Measurements from ENCODE around the gene NDUFB1.
A peak's percentile ranks its signal among the peaks of the same experiment; 100 is the strongest.

The NDUFB1 gene

GRCh38 chr14:92143309-92143708 lies 21.8 kb upstream of the NDUFB1 start:
- Histone ChIP-seq H3K4ac (ENCODE audit: low read depth, low read length) (no peak overlapping the region), H3K36me3 (ENCODE audit: control insufficient read depth in 1 of 2, insufficient read depth in 2 of 2, low read length in 2 of 2) (peaks cover 24 to 34% of the 10 kb centered on the region in 2 experiments), H4K12ac (ENCODE audit: low read depth, low read length) (no peak overlapping the region), H4K91ac (ENCODE audit: low read depth, low read length) (no peak overlapping the region), H2BK120ac (ENCODE audit: insufficient read depth, low read length, poor library complexity) (no peak overlapping the region), H3K27me3 (ENCODE audit: insufficient read depth, low read length) (no peaks in the 10 kb centered on the region), H3K14ac (ENCODE audit: low read length) (no peak overlapping the region), H2AK5ac (ENCODE audit: low read length) (no peak overlapping the region), H3K79me2 (ENCODE audit: control insufficient read depth, insufficient read depth, low read length, poor library complexity) (no peaks in the 10 kb centered on the region), H2BK12ac (ENCODE audit: low read length) (no peak overlapping the region), H3K79me1 (ENCODE audit: low read length) (no peaks in the 10 kb centered on the region), H4K8ac (ENCODE audit: low read depth, low read length) (no peak overlapping the region), H3K9me3 (ENCODE audit: insufficient read depth, low read depth, low read length) (no peaks in the 10 kb centered on the region), H3K4me2 (ENCODE audit: low read length) (no peak overlapping the region), H3K4me1 (ENCODE audit: control insufficient read depth in 1 of 2, insufficient read depth in 2 of 2, low read length in 2 of 2) (no peaks in the 10 kb centered on the region), H3K23ac (ENCODE audit: low read length) (no peak overlapping the region), H3K9ac (ENCODE audit: low read length) (no peak overlapping the region), H3K27ac (ENCODE audit: low read depth, low read length) (no peak overlapping the region), H2BK5ac (ENCODE audit: low read depth, low read length, poor library complexity) (no peak overlapping the region), H3K4me3 (ENCODE audit: low read depth, low read length) (no peak overlapping the region), H3K18ac (ENCODE audit: low read length) (no peak overlapping the region), H2AFZ (ENCODE audit: insufficient read depth, low read length, poor library complexity) (no peak overlapping the region)
- no CpG with 5 or more reads among the region's 4 CpGs for WGBS (ENCODE audit: extremely low coverage, insufficient coverage, insufficient read length)
- no peak for DNase-seq

- Histone ChIP-seq H3K79me1 (ENCODE audit: low read length) (no peaks in the 10 kb centered on the region), H2AFZ (ENCODE audit: insufficient read depth, low read length, poor library complexity) (no peak overlapping the region), H3K36me3 (ENCODE audit: control insufficient read depth in 1 of 2, insufficient read depth in 2 of 2, low read length in 2 of 2) (peaks cover 26 to 34% of the 10 kb centered on the region in 2 experiments), H3K4me2 (ENCODE audit: low read length) (no peak overlapping the region), H4K91ac (ENCODE audit: low read depth, low read length) (no peak overlapping the region), H3K23ac (ENCODE audit: low read length) (no peak overlapping the region), H3K18ac (ENCODE audit: low read length) (no peak overlapping the region), H3K9ac (ENCODE audit: low read length) (no peak overlapping the region), H3K14ac (ENCODE audit: low read length) (no peak overlapping the region), H2BK120ac (ENCODE audit: insufficient read depth, low read length, poor library complexity) (no peak overlapping the region), H3K79me2 (ENCODE audit: control insufficient read depth, insufficient read depth, low read length, poor library complexity) (no peaks in the 10 kb centered on the region), H3K9me3 (ENCODE audit: insufficient read depth, low read depth, low read length) (no peaks in the 10 kb centered on the region), H3K4me1 (ENCODE audit: control insufficient read depth in 1 of 2, insufficient read depth in 2 of 2, low read length in 2 of 2) (no peaks in the 10 kb centered on the region), H4K12ac (ENCODE audit: low read depth, low read length) (no peak overlapping the region), H2BK5ac (ENCODE audit: low read depth, low read length, poor library complexity) (no peak overlapping the region), H2BK12ac (ENCODE audit: low read length) (no peak overlapping the region), H3K4ac (ENCODE audit: low read depth, low read length) (no peak overlapping the region), H4K8ac (ENCODE audit: low read depth, low read length) (no peak overlapping the region), H3K4me3 (ENCODE audit: low read depth, low read length) (no peak overlapping the region), H3K27me3 (ENCODE audit: insufficient read depth, low read length) (no peaks in the 10 kb centered on the region), H3K27ac (ENCODE audit: low read depth, low read length) (no peak overlapping the region), H2AK5ac (ENCODE audit: low read length) (no peak overlapping the region)
- DNase-seq: peak in 1 of 2 donors; percentile 39
- no CpG with 5 or more reads among the region's 1 CpG for WGBS (ENCODE audit: extremely low coverage, insufficient coverage, insufficient read length)
These were observed 13.8 kb upstream of the NDUFB1 start for GRCh38 chr14:92135269-92135668.

GRCh38 chr14:92134456-92134855 lies 12.9 kb upstream of the NDUFB1 start:
- no CpG with 5 or more reads among the region's 1 CpG for WGBS (ENCODE audit: extremely low coverage, insufficient coverage, insufficient read length)
- no peak overlapping the region for H2AFZ ChIP-seq (ENCODE audit: insufficient read depth, low read length, poor library complexity)
- no peaks in the 10 kb centered on the region for H3K4me1 ChIP-seq (ENCODE audit: control insufficient read depth in 1 of 2, insufficient read depth in 2 of 2, low read length in 2 of 2)
- no peak overlapping the region for H4K91ac ChIP-seq (ENCODE audit: low read depth, low read length)
- H2AK5ac ChIP-seq (ENCODE audit: low read length): no peak overlapping the region
- no peaks in the 10 kb centered on the region for H3K79me1 ChIP-seq (ENCODE audit: low read length)
- no peak overlapping the region for H3K14ac ChIP-seq (ENCODE audit: low read length)
- no peak overlapping the region for H3K9ac ChIP-seq (ENCODE audit: low read length)
- no peaks in the 10 kb centered on the region for H3K9me3 ChIP-seq (ENCODE audit: insufficient read depth, low read depth, low read length)
- H3K79me2 ChIP-seq (ENCODE audit: control insufficient read depth, insufficient read depth, low read length, poor library complexity): no peaks in the 10 kb centered on the region
- H4K12ac ChIP-seq (ENCODE audit: low read depth, low read length): no peak overlapping the region
- no peaks in the 10 kb centered on the region for H3K27me3 ChIP-seq (ENCODE audit: insufficient read depth, low read length)
- H3K4me3 ChIP-seq (ENCODE audit: low read depth, low read length): no peak overlapping the region
- no peak overlapping the region for H2BK120ac ChIP-seq (ENCODE audit: insufficient read depth, low read length, poor library complexity)
- no peak overlapping the region for H3K4me2 ChIP-seq (ENCODE audit: low read length)
- no peak overlapping the region for H3K4ac ChIP-seq (ENCODE audit: low read depth, low read length)
- H3K18ac ChIP-seq (ENCODE audit: low read length): no peak overlapping the region
- H3K27ac ChIP-seq (ENCODE audit: low read depth, low read length): no peak overlapping the region
- no peak overlapping the region for H2BK5ac ChIP-seq (ENCODE audit: low read depth, low read length, poor library complexity)
- H3K23ac ChIP-seq (ENCODE audit: low read length): no peak overlapping the region
- no peak overlapping the region for H2BK12ac ChIP-seq (ENCODE audit: low read length)
- peaks cover 27 to 33% of the 10 kb centered on the region in 2 experiments for H3K36me3 ChIP-seq (ENCODE audit: control insufficient read depth in 1 of 2, insufficient read depth in 2 of 2, low read length in 2 of 2)
- DNase-seq: no peak
- no peak overlapping the region for H4K8ac ChIP-seq (ENCODE audit: low read depth, low read length)

GRCh38 chr14:92122761-92123160 lies 1.3 kb upstream of the NDUFB1 start:
- Histone ChIP-seq H3K79me2 (ENCODE audit: control insufficient read depth, insufficient read depth, low read length, poor library complexity) (peaks cover 21% of the 10 kb centered on the region), H4K12ac (ENCODE audit: low read depth, low read length) (no peak overlapping the region), H3K4me1 (ENCODE audit: control insufficient read depth in 1 of 2, insufficient read depth in 2 of 2, low read length in 2 of 2) (peaks cover 7 to 12% of the 10 kb centered on the region in 2 experiments), H3K9me3 (ENCODE audit: insufficient read depth, low read depth, low read length) (no peaks in the 10 kb centered on the region), H3K4me3 (ENCODE audit: low read depth, low read length) (no peak overlapping the region), H2BK12ac (ENCODE audit: low read length) (peak overlapping the region; percentile 73), H2AK5ac (ENCODE audit: low read length) (peak overlapping the region; percentile 85), H4K8ac (ENCODE audit: low read depth, low read length) (peak overlapping the region; percentile 48), H3K23ac (ENCODE audit: low read length) (no peak overlapping the region), H3K36me3 (ENCODE audit: control insufficient read depth in 1 of 2, insufficient read depth in 2 of 2, low read length in 2 of 2) (peaks cover 3 to 6% of the 10 kb centered on the region in 2 experiments), H3K4ac (ENCODE audit: low read depth, low read length) (peak overlapping the region; percentile 91), H3K18ac (ENCODE audit: low read length) (peak overlapping the region; percentile 46), H3K27me3 (ENCODE audit: insufficient read depth, low read length) (no peaks in the 10 kb centered on the region), H3K4me2 (ENCODE audit: low read length) (peak overlapping the region; percentile 63), H3K9ac (ENCODE audit: low read length) (peak overlapping the region; percentile 100), H2AFZ (ENCODE audit: insufficient read depth, low read length, poor library complexity) (peak overlapping the region; percentile 96), H2BK5ac (ENCODE audit: low read depth, low read length, poor library complexity) (no peak overlapping the region), H4K91ac (ENCODE audit: low read depth, low read length) (peak overlapping the region; percentile 98), H2BK120ac (ENCODE audit: insufficient read depth, low read length, poor library complexity) (peak overlapping the region; percentile 81), H3K14ac (ENCODE audit: low read length) (peak overlapping the region; percentile 98), H3K27ac (ENCODE audit: low read depth, low read length) (no peak overlapping the region), H3K79me1 (ENCODE audit: low read length) (peaks cover 13% of the 10 kb centered on the region)
- DNase-seq: no peak
- no CpG with 5 or more reads among the region's 9 CpGs for WGBS (ENCODE audit: extremely low coverage, insufficient coverage, insufficient read length)

All from trophoblast cell (in vitro differentiated cells and primary cell).